Measurements from ENCODE around the gene RPL22.

GRCh38 chr1:6144175-6144574, 55.2 kb downstream of the RPL22 start:
- TF ChIP-seq CTCF (IDR thresholded peaks at IDR 0.05): no peak
- no peak for TF ChIP-seq POLR2A (IDR thresholded peaks at IDR 0.05)

Measured in heart left ventricle (tissue), 13 donors.